Measurements from ENCODE around the gene SLC39A7. TPM values are rescaled to one million over a fixed set of nuclear protein-coding genes. Genes with fewer than 3 reads are reported as not detected.

The SLC39A7 gene
- total and polyA plus RNA-seq, 2 of the 13 experiments (the other 11 are each of a cell fraction or from before 2014, with no cell fraction given), result 142 to 229 TPM

- Histone ChIP-seq H3K27ac (ENCODE audit: extremely low read length, insufficient read depth, low read length) (peak overlapping the region; percentile 94), H3K79me2 (ENCODE audit: insufficient read depth, low read length) (no peaks in the 10 kb centered on the region), H3K4me1 (ENCODE audit: insufficient read depth, low read length) (peaks cover 37% of the 10 kb centered on the region), H3K27me3 (ENCODE audit: control insufficient read depth in 1 of 2, insufficient read depth in 2 of 2, low read length in 2 of 2) (no peaks in the 10 kb centered on the region; a peak in 1 of 5 replicates), H3K4me2 (ENCODE audit: low read depth, low read length) (peak overlapping the region; percentile 100; the same call in 1 of the 2 replicates), H3K4me3 (replicated peaks in 1 of 3; ENCODE audit: insufficient read depth in 1 of 3, low read depth in 2 of 3, low read length in 3 of 3) (0 out of 6 replicates have a peak overlapping the region, but pooled peaks of 1 of the 3 experiments have one; percentile 89), H3K9ac (ENCODE audit: insufficient read depth, low read depth, low read length) (no peak overlapping the region), H3K36me3 (replicated peaks in 1 of 2; ENCODE audit: control insufficient read depth in 1 of 2, insufficient read depth in 2 of 2, low read length in 2 of 2) (peaks cover 0 to 5% of the 10 kb centered on the region in 2 experiments; a peak in 4 of 5 replicates), H3K9me3 (ENCODE audit: low read length) (no peaks in the 10 kb centered on the region), H4K20me1 (ENCODE audit: insufficient read depth, low read length) (no peaks in the 10 kb centered on the region), H2AFZ (ENCODE audit: low read length) (no peak overlapping the region)
- ChIA-PET POLR2A (interaction anchor here (0.6 to 5.1 kb wide), 13 partner anchors 10 to 279 kb away, joined by 3 to 94 read pairs (median 16); partner anchors contain the start of genes B3GALT4, HSD17B8, RING1 and RPS18), CTCF (ENCODE audit: low intra/inter-chr PET ratio, low total read pairs) (no interaction called here)
- BruUV-seq (replicated peaks), result no TSS peak
- no peak for ATAC-seq
- no peak for TF ChIP-seq ZFX (CRISPR knock-in tag; IDR thresholded peaks at IDR 0.05; ENCODE audit: low read depth)
- no peak for TF ChIP-seq ZNF10 (CRISPR knock-in tag; IDR thresholded peaks at IDR 0.05; ENCODE audit: borderline replicate concordance, low read depth)
- TF ChIP-seq SKIL (CRISPR knock-in tag; IDR thresholded peaks at IDR 0.05; ENCODE audit: borderline replicate concordance), result no peak
- TF ChIP-seq STAG1 (CRISPR knock-in tag; IDR thresholded peaks at IDR 0.05), result no peak
- TF ChIP-seq PAXIP1 (CRISPR knock-in tag; conservative IDR thresholded peaks at IDR 0.05), result no peak
- no peak for TF ChIP-seq HNF1A (IDR thresholded peaks at IDR 0.05; ENCODE audit: low read depth)
- TF ChIP-seq HNF1A (CRISPR knock-in tag; IDR thresholded peaks at IDR 0.05; ENCODE audit: borderline replicate concordance), result no peak
- in situ Hi-C loops (cut with HindIII; ENCODE audit: extremely low pct_ligation_motif_present, low pct_unique_long_range_greater_than_20kb) (no loop called here), intact Hi-C loops (cut with micrococcal nuclease; ENCODE audit: unreplicated experiment) (no loop called here)
- WGBS (ENCODE audit: low lambda C conversion rate), result 97% methylated on average over 13 of the region's 13 CpGs
- no peak for FAIRE-seq
- no peak for DNase-seq (ENCODE audit: low spot score)
Measured at GRCh38 chr6:33250731-33251130, 50.1 kb downstream of the SLC39A7 start.
